Measurements from ENCODE around the gene ALOX12B.

ALOX12B gene

GRCh38 chr17:8051831-8052230 lies 35.7 kb downstream of the ALOX12B start:
- Histone ChIP-seq H3K18ac (ENCODE audit: low read length) (no peak overlapping the region), H3K79me2 (ENCODE audit: control insufficient read depth, insufficient read depth, low read length, poor library complexity) (no peaks in the 10 kb centered on the region), H3K27ac (ENCODE audit: low read depth, low read length) (no peak overlapping the region), H2AK5ac (ENCODE audit: low read length) (no peak overlapping the region), H3K9ac (ENCODE audit: low read length) (no peak overlapping the region), H2BK120ac (ENCODE audit: insufficient read depth, low read length, poor library complexity) (no peak overlapping the region), H4K91ac (ENCODE audit: low read depth, low read length) (no peak overlapping the region), H2BK5ac (ENCODE audit: low read depth, low read length, poor library complexity) (no peak overlapping the region), H2AFZ (ENCODE audit: insufficient read depth, low read length, poor library complexity) (no peak overlapping the region), H2BK12ac (ENCODE audit: low read length) (no peak overlapping the region), H3K14ac (ENCODE audit: low read length) (no peak overlapping the region), H3K36me3 (ENCODE audit: control insufficient read depth in 1 of 2, insufficient read depth in 2 of 2, low read length in 2 of 2) (no peaks in the 10 kb centered on the region), H3K4me1 (ENCODE audit: control insufficient read depth in 1 of 2, insufficient read depth in 2 of 2, low read length in 2 of 2) (peaks cover 0 to 3% of the 10 kb centered on the region in 2 experiments), H3K9me3 (ENCODE audit: insufficient read depth, low read depth, low read length) (no peaks in the 10 kb centered on the region), H4K12ac (ENCODE audit: low read depth, low read length) (no peak overlapping the region), H3K4ac (ENCODE audit: low read depth, low read length) (no peak overlapping the region), H3K4me3 (ENCODE audit: low read depth, low read length) (no peak overlapping the region), H3K27me3 (ENCODE audit: insufficient read depth, low read length) (no peaks in the 10 kb centered on the region), H4K8ac (ENCODE audit: low read depth, low read length) (no peak overlapping the region), H3K79me1 (ENCODE audit: low read length) (peaks cover 3% of the 10 kb centered on the region), H3K4me2 (ENCODE audit: low read length) (no peak overlapping the region), H3K23ac (ENCODE audit: low read length) (no peak overlapping the region)
- DNase-seq, result no peak
- WGBS (ENCODE audit: extremely low coverage, insufficient coverage, insufficient read length), result no CpG with 5 or more reads among the region's 7 CpGs

- Histone ChIP-seq H3K4me1 (ENCODE audit: control insufficient read depth in 1 of 2, insufficient read depth in 2 of 2, low read length in 2 of 2) (no peaks in the 10 kb centered on the region), H3K18ac (ENCODE audit: low read length) (no peak overlapping the region), H4K8ac (ENCODE audit: low read depth, low read length) (no peak overlapping the region), H3K79me1 (ENCODE audit: low read length) (no peaks in the 10 kb centered on the region), H3K27ac (ENCODE audit: low read depth, low read length) (no peak overlapping the region), H3K36me3 (ENCODE audit: control insufficient read depth in 1 of 2, insufficient read depth in 2 of 2, low read length in 2 of 2) (no peaks in the 10 kb centered on the region), H2AFZ (ENCODE audit: insufficient read depth, low read length, poor library complexity) (no peak overlapping the region), H3K27me3 (ENCODE audit: insufficient read depth, low read length) (no peaks in the 10 kb centered on the region), H3K4ac (ENCODE audit: low read depth, low read length) (no peak overlapping the region), H2BK12ac (ENCODE audit: low read length) (no peak overlapping the region), H3K79me2 (ENCODE audit: control insufficient read depth, insufficient read depth, low read length, poor library complexity) (no peaks in the 10 kb centered on the region), H3K23ac (ENCODE audit: low read length) (no peak overlapping the region), H4K91ac (ENCODE audit: low read depth, low read length) (no peak overlapping the region), H2BK120ac (ENCODE audit: insufficient read depth, low read length, poor library complexity) (no peak overlapping the region), H3K9me3 (ENCODE audit: insufficient read depth, low read depth, low read length) (peaks cover 4% of the 10 kb centered on the region), H3K4me2 (ENCODE audit: low read length) (no peak overlapping the region), H3K14ac (ENCODE audit: low read length) (no peak overlapping the region), H3K9ac (ENCODE audit: low read length) (no peak overlapping the region), H2BK5ac (ENCODE audit: low read depth, low read length, poor library complexity) (no peak overlapping the region), H4K12ac (ENCODE audit: low read depth, low read length) (no peak overlapping the region), H3K4me3 (ENCODE audit: low read depth, low read length) (no peak overlapping the region), H2AK5ac (ENCODE audit: low read length) (no peak overlapping the region)
- no peak for DNase-seq
- no CpG with 5 or more reads among the region's 8 CpGs for WGBS (ENCODE audit: extremely low coverage, insufficient coverage, insufficient read length)
Observed at GRCh38 chr17:8048736-8049135, 38.8 kb downstream of the ALOX12B start.

GRCh38 chr17:8048236-8048635 lies 39.3 kb downstream of the ALOX12B start:
- Histone ChIP-seq H2AFZ (ENCODE audit: insufficient read depth, low read length, poor library complexity) (no peak overlapping the region), H2BK120ac (ENCODE audit: insufficient read depth, low read length, poor library complexity) (no peak overlapping the region), H3K79me1 (ENCODE audit: low read length) (no peaks in the 10 kb centered on the region), H3K79me2 (ENCODE audit: control insufficient read depth, insufficient read depth, low read length, poor library complexity) (no peaks in the 10 kb centered on the region), H3K4me2 (ENCODE audit: low read length) (no peak overlapping the region), H2AK5ac (ENCODE audit: low read length) (no peak overlapping the region), H4K8ac (ENCODE audit: low read depth, low read length) (no peak overlapping the region), H3K18ac (ENCODE audit: low read length) (no peak overlapping the region), H3K36me3 (ENCODE audit: control insufficient read depth in 1 of 2, insufficient read depth in 2 of 2, low read length in 2 of 2) (no peaks in the 10 kb centered on the region), H4K91ac (ENCODE audit: low read depth, low read length) (no peak overlapping the region), H4K12ac (ENCODE audit: low read depth, low read length) (no peak overlapping the region), H2BK12ac (ENCODE audit: low read length) (no peak overlapping the region), H3K4ac (ENCODE audit: low read depth, low read length) (no peak overlapping the region), H3K23ac (ENCODE audit: low read length) (no peak overlapping the region), H3K14ac (ENCODE audit: low read length) (no peak overlapping the region), H3K4me3 (ENCODE audit: low read depth, low read length) (no peak overlapping the region), H3K27ac (ENCODE audit: low read depth, low read length) (no peak overlapping the region), H2BK5ac (ENCODE audit: low read depth, low read length, poor library complexity) (no peak overlapping the region), H3K4me1 (ENCODE audit: control insufficient read depth in 1 of 2, insufficient read depth in 2 of 2, low read length in 2 of 2) (no peaks in the 10 kb centered on the region), H3K9me3 (ENCODE audit: insufficient read depth, low read depth, low read length) (peaks cover 4% of the 10 kb centered on the region), H3K9ac (ENCODE audit: low read length) (no peak overlapping the region), H3K27me3 (ENCODE audit: insufficient read depth, low read length) (no peaks in the 10 kb centered on the region)
- no CpG with 5 or more reads among the region's 12 CpGs for WGBS (ENCODE audit: extremely low coverage, insufficient coverage, insufficient read length)
- DNase-seq, result no peak

GRCh38 chr17:8047769-8048110 lies 39.8 kb downstream of the ALOX12B start:
- no peak overlapping the region for H2BK120ac ChIP-seq (ENCODE audit: insufficient read depth, low read length, poor library complexity)
- no peaks in the 10 kb centered on the region for H3K4me1 ChIP-seq (ENCODE audit: control insufficient read depth in 1 of 2, insufficient read depth in 2 of 2, low read length in 2 of 2)

More at GRCh38 chr17:8047769-8048110, 39.8 kb downstream of the ALOX12B start:
- Histone ChIP-seq H3K79me1 (ENCODE audit: low read length) (no peaks in the 10 kb centered on the region), H4K8ac (ENCODE audit: low read depth, low read length) (no peak overlapping the region), H3K14ac (ENCODE audit: low read length) (no peak overlapping the region), H3K27ac (ENCODE audit: low read depth, low read length) (no peak overlapping the region), H3K18ac (ENCODE audit: low read length) (no peak overlapping the region), H3K4me2 (ENCODE audit: low read length) (no peak overlapping the region), H3K4ac (ENCODE audit: low read depth, low read length) (no peak overlapping the region), H4K12ac (ENCODE audit: low read depth, low read length) (no peak overlapping the region), H2BK5ac (ENCODE audit: low read depth, low read length, poor library complexity) (no peak overlapping the region), H2AFZ (ENCODE audit: insufficient read depth, low read length, poor library complexity) (no peak overlapping the region), H2BK12ac (ENCODE audit: low read length) (no peak overlapping the region), H2AK5ac (ENCODE audit: low read length) (no peak overlapping the region), H3K9ac (ENCODE audit: low read length) (no peak overlapping the region), H3K36me3 (ENCODE audit: control insufficient read depth in 1 of 2, insufficient read depth in 2 of 2, low read length in 2 of 2) (no peaks in the 10 kb centered on the region), H4K91ac (ENCODE audit: low read depth, low read length) (no peak overlapping the region), H3K79me2 (ENCODE audit: control insufficient read depth, insufficient read depth, low read length, poor library complexity) (no peaks in the 10 kb centered on the region), H3K23ac (ENCODE audit: low read length) (no peak overlapping the region), H3K27me3 (ENCODE audit: insufficient read depth, low read length) (no peaks in the 10 kb centered on the region), H3K4me3 (ENCODE audit: low read depth, low read length) (no peak overlapping the region), H3K9me3 (ENCODE audit: insufficient read depth, low read depth, low read length) (peaks cover 4% of the 10 kb centered on the region)
- no CpG with 5 or more reads among the region's 4 CpGs for WGBS (ENCODE audit: extremely low coverage, insufficient coverage, insufficient read length)
- DNase-seq, result no peak
